OCI-LY3 (cell line): ENCODE measurements around the gene CCND3.

Experiments used
- CTCF ChIP-seq: fragments of 200-600, 300-600 bp; sonication (generic); IDR thresholded peaks from 2 replicates; pipeline ENCODE4 v1.5.1; 2014; ENCODE audit warnings: antibody characterized with exemption, low read length, low read depth
- EZH2phosphoT487 ChIP-seq: fragments of 200-600 bp; shearing (Covaris generic); IDR thresholded peaks from 2 replicates; pipeline ENCODE4 v1.6.1; 2018; ENCODE audit warnings: antibody characterized with exemption, mixed run types, low read depth

GRCh38 chr6:41958022-41958856, 16.6 kb upstream of the CCND3 start:
- TF ChIP-seq CTCF (no peak), EZH2phosphoT487 (no peak)
